Ovary (tissue), 9 donors: ENCODE data around the gene CLSTN1. TPM values are rescaled to one million over a fixed set of nuclear protein-coding genes. Genes with fewer than 3 reads are reported as not detected.
"Not testable (repeated sequence)": the region's sequence is repeated elsewhere in the genome, so short reads cannot be mapped to it uniquely, and the experiment has no call there.

Experiments
- DNase-seq, 5 donors: peaks; one replicate each; pipeline ENCODE4 v3.0.0-alpha.2; 2019 to 2020
- H3K27ac ChIP-seq, 2 donors: fragments of 200-600 bp; one replicate each; pipeline versions ENCODE4 v1.5.1 to v1.8.0; 2019 to 2022
- H3K27me3 ChIP-seq: fragments of 200-600 bp; one replicate; pipeline ENCODE4 v1.8.0; 2022
- H3K36me3 ChIP-seq: fragments of 200-600 bp; sonication (generic); one replicate; pipeline ENCODE4 v1.5.1; 2019
- H3K4me1 ChIP-seq: one replicate; pipeline ENCODE4 v1.8.1; 2013; ENCODE audit warnings: mild to moderate bottlenecking, moderate library complexity; ENCODE audit not compliant: insufficient read depth
- H3K4me3 ChIP-seq: fragments of 200-600 bp; sonication (generic); one replicate; pipeline ENCODE4 v1.5.1; 2017
- H3K9me3 ChIP-seq, 2 donors: fragments of 200-600 bp in 1 of 2; sonication (generic) in 1 of 2; one replicate each; pipeline versions ENCODE4 v1.5.1 to v1.8.1; 2013 to 2019; ENCODE audit warnings: mild to moderate bottlenecking in 1 of 2, moderate library complexity in 1 of 2
- EP300 ChIP-seq: sonication (generic); formaldehyde crosslinking; IDR thresholded peaks from one replicate; pipeline ENCODE4 v1.6.1; 2017; ENCODE audit warnings: antibody characterized with exemption
- POLR2A ChIP-seq: fragments of 450-650 bp; IDR thresholded peaks from one replicate; pipeline ENCODE4 v1.6.1; 2017; ENCODE audit warnings: antibody characterized with exemption, mild to moderate bottlenecking, moderate library complexity
- WGBS, 3 donors: extraction: QIAGEN DNeasy Blood & Tissue Kit in 1 of 3; methylation state at CpG; one replicate each; pipeline versions ENCODE4 v1.1.5 to v1.1.7; 2013 to 2017; 5-methylcytosine and 5-hydroxymethylcytosine counted together
- intact Hi-C, 4 donors: fragments of 100-400 bp; cut with DNase I; formaldehyde crosslinking; loops; one replicate each; pipeline versions ENCODE4 v1.11.0 to v1.15.1; 2022 to 2023
- polyA plus RNA-seq, 2 donors: library from polyadenylated mRNA; stranded (reverse); fragments of 200-250 nt in 1 of 2; fragments of 350-450 nt in 1 of 2; fragmentation: Illumina TruSeq in 1 of 2; extraction: RNeasy Lipid Tissue Mini Kit (QIAGEN cat#74804) in 1 of 2; gene quantifications; one replicate each; pipeline ENCODE4 v1.2.3, GENCODE V29; 2013 to 2014
- total RNA-seq, 7 donors: library from RNA; depleted of rRNA in 2 of 7; stranded (reverse); fragments of >200 nt in 2 of 7; fragmentation: NEBNext Ultra II Directional in 3 of 7; extraction: Animal tissue kit (Norgen Biotek cat#: 25700) in 3 of 7; gene quantifications; one replicate each; pipeline versions ENCODE4 v1.1.0 to v1.2.4, GENCODE V29; 2016 to 2023
- TF ChIP-seq, protein P1 (sequence below), 3 donors: fragments of 450-650 bp in 2 of 3; fragments of 200-600 bp in 1 of 3; IDR thresholded peaks; one replicate each; pipeline versions ENCODE4 v1.5.1 to v1.8.0; 2016 to 2022; ENCODE audit warnings: antibody characterized with exemption in 3 of 3, mild to moderate bottlenecking in 1 of 3
- donor health status: DM: no; HTN: no; CAD: no; lungs with moderate emphysema.
- donor health status: DM: no; HTN: no; CAD: no.
- donor health status: Bipolar disorder and iron deficiency.
- donor health status: DM: yes; HTN: yes; CAD: no.
- donor health status: DM: no; HTN: no; CAD: no.
- donor health status: DM: yes; HTN: yes; CAD: no.

Gene CLSTN1
- total and polyA plus RNA-seq, 9 donors, result 70.5 to 145 (median 114) TPM

DNA sequence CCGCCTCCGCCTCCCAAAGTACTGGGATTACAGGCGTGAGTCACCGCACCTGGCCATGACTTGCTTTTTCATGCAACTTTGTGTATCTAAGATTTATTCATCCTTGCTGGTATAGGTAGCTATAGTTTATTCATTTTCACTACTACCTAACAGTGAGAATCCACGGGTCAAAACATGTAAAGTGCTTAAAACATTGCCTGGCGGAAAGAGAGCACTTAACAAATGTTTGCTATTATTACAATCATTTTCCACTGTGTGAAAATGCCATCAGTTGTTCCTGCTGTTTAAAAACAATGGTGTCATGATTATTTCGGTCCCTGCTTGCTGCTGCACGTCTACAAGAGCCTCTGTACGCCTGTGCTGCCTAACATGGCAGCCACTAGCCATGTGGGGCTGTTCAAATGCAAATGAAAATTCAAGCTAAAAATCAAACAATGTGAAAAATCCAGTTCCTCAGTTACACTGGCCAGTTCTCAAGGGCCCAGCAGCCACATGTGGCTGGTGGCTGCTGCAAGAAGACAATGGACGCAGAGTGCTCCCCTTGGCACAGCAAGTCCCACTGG lies 65.1 kb downstream of the CLSTN1 start:
- no peaks in the 10 kb centered on the region for H3K36me3 ChIP-seq
- no peaks in the 10 kb centered on the region for H3K27me3 ChIP-seq
- 94 to 96% (median 96%) methylated on average over 10 of the region's 10 CpGs for WGBS, 3 donors
- H3K9me3 ChIP-seq, result no peaks in the 10 kb centered on the region
- H3K27ac ChIP-seq, result no peak overlapping the region
- H3K4me1 ChIP-seq, result peaks cover 2% of the 10 kb centered on the region
- DNase-seq, result no peak
- no peak overlapping the region for H3K4me3 ChIP-seq
- intact Hi-C loops, result no loop called here
- TF ChIP-seq POLR2A (no peak), EP300 (no peak)
- TF ChIP-seq, protein P1, sequence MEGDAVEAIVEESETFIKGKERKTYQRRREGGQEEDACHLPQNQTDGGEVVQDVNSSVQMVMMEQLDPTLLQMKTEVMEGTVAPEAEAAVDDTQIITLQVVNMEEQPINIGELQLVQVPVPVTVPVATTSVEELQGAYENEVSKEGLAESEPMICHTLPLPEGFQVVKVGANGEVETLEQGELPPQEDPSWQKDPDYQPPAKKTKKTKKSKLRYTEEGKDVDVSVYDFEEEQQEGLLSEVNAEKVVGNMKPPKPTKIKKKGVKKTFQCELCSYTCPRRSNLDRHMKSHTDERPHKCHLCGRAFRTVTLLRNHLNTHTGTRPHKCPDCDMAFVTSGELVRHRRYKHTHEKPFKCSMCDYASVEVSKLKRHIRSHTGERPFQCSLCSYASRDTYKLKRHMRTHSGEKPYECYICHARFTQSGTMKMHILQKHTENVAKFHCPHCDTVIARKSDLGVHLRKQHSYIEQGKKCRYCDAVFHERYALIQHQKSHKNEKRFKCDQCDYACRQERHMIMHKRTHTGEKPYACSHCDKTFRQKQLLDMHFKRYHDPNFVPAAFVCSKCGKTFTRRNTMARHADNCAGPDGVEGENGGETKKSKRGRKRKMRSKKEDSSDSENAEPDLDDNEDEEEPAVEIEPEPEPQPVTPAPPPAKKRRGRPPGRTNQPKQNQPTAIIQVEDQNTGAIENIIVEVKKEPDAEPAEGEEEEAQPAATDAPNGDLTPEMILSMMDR (IDR thresholded peaks at IDR 0.05), result no peak

DNA sequence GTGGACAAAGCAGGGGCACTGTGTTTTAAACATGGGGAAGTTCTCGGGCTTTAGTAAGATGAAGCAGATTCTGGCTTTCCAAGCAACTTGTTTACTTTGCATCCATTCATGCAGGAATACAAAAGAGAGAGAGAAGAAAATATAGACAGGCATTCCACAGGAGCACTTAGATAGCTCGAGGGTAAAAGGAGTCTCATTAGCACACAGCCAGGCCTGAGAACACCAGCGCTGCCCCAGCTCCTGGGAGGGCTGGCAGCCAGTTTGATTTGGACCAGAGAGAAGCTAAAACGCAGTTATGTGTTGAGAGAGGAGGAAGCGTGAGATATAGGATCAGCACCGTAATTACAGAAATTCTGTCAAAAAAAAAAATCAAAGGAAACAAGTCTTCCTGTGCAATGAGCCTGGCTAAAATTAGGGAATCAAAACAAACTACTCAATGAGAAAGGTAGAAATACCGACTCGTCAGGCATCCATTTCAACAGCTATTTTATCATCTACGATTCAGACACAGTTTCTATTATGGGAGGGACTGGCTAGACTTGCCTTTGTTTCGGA lies 68.2 kb downstream of the CLSTN1 start:
- no peaks in the 10 kb centered on the region for H3K9me3 ChIP-seq
- H3K27ac ChIP-seq, result no peak overlapping the region
- DNase-seq, result no peak
- H3K4me3 ChIP-seq, result no peak overlapping the region
- H3K36me3 ChIP-seq, result no peaks in the 10 kb centered on the region
- intact Hi-C loops, result no loop called here
- H3K4me1 ChIP-seq, result no peaks in the 10 kb centered on the region
- TF ChIP-seq POLR2A, result no peak
- no peaks in the 10 kb centered on the region for H3K27me3 ChIP-seq
- 40 to 54% (median 44%) methylated on average over 10 of the region's 10 CpGs for WGBS, 3 donors

DNA sequence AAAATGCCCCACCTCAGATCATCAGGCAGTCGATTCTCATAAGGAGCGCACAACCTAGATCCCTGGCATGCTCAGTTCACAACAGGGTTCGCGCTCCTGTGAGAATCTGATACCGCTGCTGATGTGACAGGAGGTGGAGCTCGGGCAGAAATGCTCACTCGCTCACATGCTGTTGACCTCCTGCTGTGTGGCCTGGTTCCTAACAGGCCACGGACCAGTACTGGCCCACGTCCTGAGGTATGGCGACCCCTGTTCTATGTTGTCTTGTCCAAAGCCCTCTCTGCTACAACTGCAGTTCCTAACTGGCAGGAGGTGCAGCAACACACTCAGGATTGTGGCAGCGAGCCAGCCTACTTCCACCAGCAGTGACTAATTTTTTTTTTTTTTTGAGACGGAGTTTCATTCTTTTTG lies 70.6 kb downstream of the CLSTN1 start:
- Histone ChIP-seq H3K36me3 (no peaks in the 10 kb centered on the region), H3K27ac (no peak overlapping the region), H3K9me3 (no peaks in the 10 kb centered on the region), H3K4me1 (no peaks in the 10 kb centered on the region), H3K27me3 (no peaks in the 10 kb centered on the region), H3K4me3 (no peak overlapping the region)
- intact Hi-C loops, result loop anchor here in 1 of 4 donors (5.0 kb wide), 1 partner anchor 551 kb away; no protein-coding TSS in a partner anchor
- TF ChIP-seq, protein P1 (IDR thresholded peaks at IDR 0.05), result no peak
- TF ChIP-seq EP300 (no peak), POLR2A (no peak)
- DNase-seq, result peak in 4 of 5 donors; percentile 48 to 68 (median 59)
- 78 to 82% (median 82%) methylated on average over 12 of the region's 12 CpGs for WGBS, 3 donors

DNA sequence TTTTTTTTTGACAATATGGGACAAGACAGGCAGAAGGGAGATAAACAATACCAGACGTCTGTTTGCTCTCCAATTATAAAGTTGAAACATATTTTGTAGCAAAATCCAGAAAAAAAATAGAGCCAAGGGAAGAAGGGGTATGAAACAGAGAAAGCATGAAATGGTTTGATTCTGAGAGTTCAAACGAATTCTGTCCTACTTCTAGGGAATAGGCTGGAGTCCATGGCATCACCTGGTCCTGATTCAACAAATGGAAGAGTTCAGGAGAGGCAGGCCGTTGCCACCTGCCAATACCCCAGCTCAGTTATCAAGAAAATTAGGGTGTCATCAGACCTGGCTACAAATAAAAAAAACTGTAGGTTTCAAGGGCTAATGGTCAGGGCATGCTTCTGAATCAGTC lies 71.8 kb downstream of the CLSTN1 start:
- no peak for DNase-seq
- intact Hi-C loops, result loop anchor here in 1 of 4 donors (5.0 kb wide), 1 partner anchor 550 kb away; no protein-coding TSS in a partner anchor
- Histone ChIP-seq H3K4me1 (no peaks in the 10 kb centered on the region), H3K9me3 (no peaks in the 10 kb centered on the region), H3K36me3 (no peaks in the 10 kb centered on the region), H3K27me3 (no peaks in the 10 kb centered on the region), H3K4me3 (no peak overlapping the region), H3K27ac (no peak overlapping the region)
- no peak for TF ChIP-seq POLR2A
- TF ChIP-seq, protein P1 (IDR thresholded peaks at IDR 0.05), result no peak
- TF ChIP-seq EP300, result no peak
- WGBS, 3 donors, result 54 to 63% (median 60%) methylated on average over 3 of the region's 3 CpGs

DNA sequence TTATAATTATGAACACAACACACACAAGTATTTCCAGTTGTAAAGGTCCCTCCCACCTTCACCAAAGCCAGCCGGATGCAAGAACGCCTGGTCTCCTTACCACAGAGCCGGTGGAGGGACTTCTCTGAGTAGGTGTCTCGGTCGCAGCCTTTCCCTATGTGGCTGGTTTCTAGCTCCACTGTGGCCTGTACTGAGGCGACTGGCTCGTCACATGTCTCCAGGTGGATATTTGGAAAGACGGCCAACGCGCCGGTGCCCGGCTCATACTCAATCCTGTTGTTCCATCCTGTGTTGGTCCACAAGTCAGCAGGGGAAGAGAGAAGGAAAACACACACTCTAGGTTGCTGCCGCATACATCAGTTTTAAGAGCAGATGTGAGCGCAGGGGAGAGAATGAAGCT lies 74.4 kb downstream of the CLSTN1 start:
- Histone ChIP-seq H3K36me3 (no peaks in the 10 kb centered on the region), H3K9me3 (no peaks in the 10 kb centered on the region), H3K27me3 (no peaks in the 10 kb centered on the region), H3K27ac (no peak overlapping the region), H3K4me1 (no peaks in the 10 kb centered on the region), H3K4me3 (no peak overlapping the region)
- TF ChIP-seq POLR2A (no peak), EP300 (no peak)
- TF ChIP-seq, protein P1 (IDR thresholded peaks at IDR 0.05), result no peak
- 94 to 97% (median 95%) methylated on average over 14 of the region's 14 CpGs for WGBS, 3 donors
- intact Hi-C loops, result no loop called here
- no peak for DNase-seq

DNA sequence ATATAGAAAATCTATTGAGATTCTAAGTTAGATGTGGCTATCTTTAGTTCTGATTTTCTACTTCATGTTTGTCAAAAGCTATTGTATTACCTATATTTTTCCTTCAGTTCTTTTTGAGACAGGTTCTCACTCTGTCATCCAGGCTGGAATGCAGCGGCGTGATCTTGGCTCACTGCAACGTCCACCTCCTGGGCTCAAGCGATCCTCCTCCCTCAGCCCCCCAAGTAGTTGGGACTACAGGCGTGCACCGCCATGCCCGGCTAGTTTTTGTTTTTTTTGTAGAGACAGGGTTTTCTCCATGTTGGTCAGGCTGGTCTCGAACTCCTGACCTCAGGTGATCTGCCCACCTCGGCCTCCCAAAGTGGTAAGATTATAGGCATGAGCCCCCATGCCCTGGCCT lies 75.4 kb downstream of the CLSTN1 start:
- intact Hi-C loops, H3K36me3 ChIP-seq, H3K27ac ChIP-seq, H3K9me3 ChIP-seq, H3K4me3 ChIP-seq, DNase-seq, H3K27me3 ChIP-seq, H3K4me1 ChIP-seq: not testable (repeated sequence)
- 92 to 93% (median 92%) methylated on average over 9 of the region's 9 CpGs for WGBS, 3 donors
